Measurements from ENCODE around the gene EFEMP2.
"Not testable (repeated sequence)": the region's sequence is repeated elsewhere in the genome, so short reads cannot be mapped to it uniquely, and the experiment has no call there.

Gene EFEMP2

GRCh38 chr11:65854161-65854592, 18.4 kb downstream of the EFEMP2 start:
- FAIRE-seq, result no peak

- no peak for FAIRE-seq
These were observed 19.2 kb downstream of the EFEMP2 start for GRCh38 chr11:65853246-65853979.

- no peak for FAIRE-seq
These were observed 19.9 kb downstream of the EFEMP2 start for GRCh38 chr11:65852508-65853245.

GRCh38 chr11:65851811-65852507, 20.6 kb downstream of the EFEMP2 start:
- FAIRE-seq, result no peak

GRCh38 chr11:65851083-65851579, 21.5 kb downstream of the EFEMP2 start:
- FAIRE-seq, result no peak

- FAIRE-seq, result no peak
These were observed 22.1 kb downstream of the EFEMP2 start for GRCh38 chr11:65850217-65851082.

GRCh38 chr11:65849771-65850216, 22.8 kb downstream of the EFEMP2 start:
- FAIRE-seq, result no peak

GRCh38 chr11:65849366-65849765, 23.2 kb downstream of the EFEMP2 start:
- no peak for FAIRE-seq

- FAIRE-seq, result not testable (repeated sequence)
These were observed 23.9 kb downstream of the EFEMP2 start for GRCh38 chr11:65848693-65849092.

GRCh38 chr11:65847746-65848145, 24.9 kb downstream of the EFEMP2 start:
- FAIRE-seq, result no peak

GRCh38 chr11:65844231-65844872, 28.2 kb downstream of the EFEMP2 start:
- FAIRE-seq, result no peak

- FAIRE-seq, result no peak
These were observed 28.8 kb downstream of the EFEMP2 start for GRCh38 chr11:65843811-65844210.

- no peak for FAIRE-seq
These were observed 30.5 kb downstream of the EFEMP2 start for GRCh38 chr11:65842144-65842543.

GRCh38 chr11:65834202-65834601, 38.4 kb downstream of the EFEMP2 start:
- no peak for FAIRE-seq

- peak; percentile 70 for FAIRE-seq
These were observed 39.1 kb downstream of the EFEMP2 start, which contains the start of gene SNX32 for GRCh38 chr11:65833297-65834030. TSS of gene SNX32 (plus strand) at chr11:65833963. CDS start at chr11:65834066, 103 bp downstream.

GRCh38 chr11:65832231-65832630, 40.4 kb downstream of the EFEMP2 start:
- FAIRE-seq, result not testable (repeated sequence)

GRCh38 chr11:65829459-65829858, 43.1 kb downstream of the EFEMP2 start:
- FAIRE-seq, result no peak

- FAIRE-seq, result no peak
These were observed 45.4 kb downstream of the EFEMP2 start for GRCh38 chr11:65826984-65827735.

GRCh38 chr11:65822776-65823528, 49.6 kb downstream of the EFEMP2 start:
- FAIRE-seq, result no peak

Measured in endometrium (tissue), 2 donors.